Activated naive CD8-positive, alpha-beta T cell treated with anti-CD3 and anti-CD28 coated beads, Interleukin-2, amount 50 U/mL, for 24 hours (primary cell): ENCODE results near the gene NBPF3.
A peak's percentile ranks its signal among the peaks of the same experiment; 100 is the strongest.

Experiments
- ATAC-seq: fragments of 150-1000 bp; cut with Tn5 transposase; one replicate; pipeline ENCODE4 v1.10.0; 2021
- DNase-seq: peaks from one replicate; pipeline ENCODE4 v3.0.0; 2021
- H3K27ac Mint-ChIP-seq: one replicate; pipeline ENCODE4 v1.8.0; 2021; ENCODE audit warnings: mild to moderate bottlenecking, mixed read lengths
- H3K27me3 Mint-ChIP-seq: one replicate; pipeline ENCODE4 v1.8.0; 2021; ENCODE audit warnings: mixed read lengths
- H3K36me3 Mint-ChIP-seq: one replicate; pipeline ENCODE4 v1.8.0; 2021; ENCODE audit warnings: low read depth, mixed read lengths
- H3K4me1 Mint-ChIP-seq: one replicate; pipeline ENCODE4 v1.8.0; 2021; ENCODE audit warnings: mixed read lengths
- H3K4me3 Mint-ChIP-seq: one replicate; pipeline ENCODE4 v1.8.0; 2021; ENCODE audit warnings: mild to moderate bottlenecking, moderate library complexity, mixed read lengths
- H3K9me3 Mint-ChIP-seq: one replicate; pipeline ENCODE4 v1.8.0; 2021; ENCODE audit warnings: mixed read lengths

Gene NBPF3

DNA sequence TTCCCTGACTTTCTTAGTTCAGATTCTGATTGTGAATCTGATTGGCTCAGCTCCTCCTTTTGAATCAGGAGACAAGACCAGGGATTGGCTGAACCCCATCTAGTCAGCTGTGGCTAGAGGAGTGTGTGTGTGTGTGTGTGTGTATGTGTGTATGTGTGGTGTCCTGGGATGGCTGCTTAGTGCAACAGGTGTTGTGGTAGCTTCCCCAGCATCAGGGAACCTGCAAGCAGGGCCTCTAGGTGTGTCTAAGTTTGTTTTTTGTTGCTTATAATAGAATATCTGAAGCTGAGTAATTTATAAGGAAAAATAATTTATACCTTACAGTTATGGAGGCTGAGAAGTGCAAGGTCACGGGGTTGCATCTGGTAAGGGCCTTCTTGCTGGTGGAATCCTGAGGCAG, 56.1 kb downstream of the NBPF3 start:
- H3K4me3 Mint-ChIP-seq, result no peak overlapping the region
- no peaks in the 10 kb centered on the region for H3K36me3 Mint-ChIP-seq
- DNase-seq (no peak), ATAC-seq (no peak)
- H3K4me1 Mint-ChIP-seq, result no peaks in the 10 kb centered on the region
- no peak overlapping the region for H3K27ac Mint-ChIP-seq
- no peaks in the 10 kb centered on the region for H3K9me3 Mint-ChIP-seq
- peaks cover 8% of the 10 kb centered on the region for H3K27me3 Mint-ChIP-seq

DNA sequence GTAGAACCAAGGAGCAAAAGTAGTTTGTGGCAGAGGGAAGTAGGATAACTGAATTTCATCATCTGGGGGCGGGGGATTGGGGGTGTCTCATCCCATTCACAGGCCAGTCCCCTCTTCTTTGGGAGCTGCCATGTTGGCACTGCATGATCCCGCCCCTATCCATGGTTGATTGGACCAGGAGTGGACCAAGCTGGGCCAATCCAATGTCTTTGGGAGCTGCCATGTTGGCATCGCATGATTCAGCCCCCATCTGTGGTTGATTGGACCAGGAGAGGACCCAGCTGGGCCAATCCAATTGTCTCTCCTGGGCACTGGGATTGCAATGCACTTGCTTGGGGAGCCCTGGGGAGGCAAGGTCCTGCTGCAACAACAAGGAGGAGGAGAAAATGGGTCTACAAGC, 56.9 kb downstream of the NBPF3 start:
- Mint-ChIP-seq H3K36me3 (no peaks in the 10 kb centered on the region), H3K4me3 (no peak overlapping the region), H3K9me3 (no peaks in the 10 kb centered on the region), H3K27ac (no peak overlapping the region), H3K27me3 (peaks cover 8% of the 10 kb centered on the region), H3K4me1 (no peaks in the 10 kb centered on the region)
- ATAC-seq, result no peak
- no peak for DNase-seq

GRCh38 chr1:21497466-21498061, 57.6 kb downstream of the NBPF3 start:
- H3K27ac Mint-ChIP-seq, result no peak overlapping the region
- DNase-seq, result no peak
- no peaks in the 10 kb centered on the region for H3K4me1 Mint-ChIP-seq
- H3K36me3 Mint-ChIP-seq, result no peaks in the 10 kb centered on the region
- ATAC-seq, result no peak
- peaks cover 5% of the 10 kb centered on the region for H3K27me3 Mint-ChIP-seq
- H3K9me3 Mint-ChIP-seq, result no peaks in the 10 kb centered on the region
- no peak overlapping the region for H3K4me3 Mint-ChIP-seq

- H3K4me1 Mint-ChIP-seq, result no peaks in the 10 kb centered on the region
- no peaks in the 10 kb centered on the region for H3K9me3 Mint-ChIP-seq
- H3K27me3 Mint-ChIP-seq, result peaks cover 6% of the 10 kb centered on the region
- ATAC-seq (no peak), DNase-seq (no peak)
- no peak overlapping the region for H3K27ac Mint-ChIP-seq
- H3K4me3 Mint-ChIP-seq, result no peak overlapping the region
- no peaks in the 10 kb centered on the region for H3K36me3 Mint-ChIP-seq
Measured at GRCh38 chr1:21499283-21499950, 59.5 kb downstream of the NBPF3 start.

- H3K27me3 Mint-ChIP-seq, result peaks cover 33% of the 10 kb centered on the region
- no peak overlapping the region for H3K27ac Mint-ChIP-seq
- H3K36me3 Mint-ChIP-seq, result no peaks in the 10 kb centered on the region
- DNase-seq, result no peak
- no peaks in the 10 kb centered on the region for H3K9me3 Mint-ChIP-seq
- H3K4me3 Mint-ChIP-seq, result no peak overlapping the region
- peaks cover 3% of the 10 kb centered on the region for H3K4me1 Mint-ChIP-seq
- no peak for ATAC-seq
Measured at GRCh38 chr1:21503706-21504377, 63.9 kb downstream of the NBPF3 start.

DNA sequence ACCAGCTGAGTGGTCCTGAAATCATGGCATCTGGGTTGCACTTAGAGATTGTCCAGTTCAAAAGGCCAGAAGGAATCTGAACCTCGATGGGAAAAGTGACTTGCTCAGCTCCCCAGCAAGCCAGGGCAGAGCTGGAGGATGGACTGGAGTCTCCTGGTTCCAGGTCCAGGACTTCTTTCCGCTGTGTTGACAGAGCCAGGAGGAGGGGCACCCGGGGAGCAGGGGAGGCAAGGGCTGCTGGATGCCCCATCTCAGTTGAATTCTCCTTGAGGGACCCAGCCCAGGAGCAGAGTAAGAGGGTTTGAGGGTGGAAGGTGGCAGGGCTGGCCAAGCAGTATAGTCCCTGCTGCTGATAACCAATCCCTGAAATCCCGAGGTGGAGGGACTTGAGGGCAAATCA, 66.9 kb downstream of the NBPF3 start:
- Mint-ChIP-seq H3K9me3 (no peaks in the 10 kb centered on the region), H3K4me3 (no peak overlapping the region), H3K4me1 (peaks cover 4% of the 10 kb centered on the region), H3K27ac (no peak overlapping the region), H3K27me3 (peaks cover 50% of the 10 kb centered on the region), H3K36me3 (no peaks in the 10 kb centered on the region)
- ATAC-seq, result no peak
- no peak for DNase-seq

DNA sequence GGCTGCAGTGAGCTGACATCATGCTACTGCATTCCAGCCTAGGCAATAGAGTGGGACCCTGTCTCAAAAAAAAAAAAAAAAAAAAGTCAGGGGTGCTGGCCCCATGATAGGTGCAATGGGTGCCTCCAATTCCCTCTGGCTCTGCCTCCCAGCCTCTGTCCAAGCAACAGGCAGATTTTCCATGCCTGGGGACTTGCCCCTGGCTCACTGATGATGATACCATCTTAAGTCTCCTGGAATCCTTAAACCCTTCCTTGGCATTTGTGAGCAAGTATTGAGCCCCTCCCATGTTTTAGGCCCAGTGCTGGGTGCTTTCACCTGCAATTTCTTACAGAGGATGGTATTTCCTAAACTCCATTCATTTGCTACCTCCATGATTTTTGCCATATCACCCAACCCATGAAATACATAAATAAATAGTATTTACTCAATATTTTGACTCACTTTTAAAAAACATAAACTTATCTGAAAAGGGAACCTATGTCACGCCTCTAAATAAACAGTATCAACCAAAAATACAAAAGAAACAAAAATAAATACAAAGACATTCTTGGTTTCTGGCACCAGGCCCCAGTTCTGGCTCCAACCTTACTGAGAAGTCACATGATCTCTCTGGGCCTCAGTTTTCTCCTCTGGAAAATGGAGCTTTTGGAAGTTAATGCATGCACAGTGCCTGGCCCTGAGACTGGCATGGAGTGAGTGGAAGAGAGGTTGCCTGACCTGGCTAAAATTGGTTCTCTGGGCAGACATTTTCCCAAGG, 67.8 kb downstream of the NBPF3 start:
- no peak for DNase-seq
- no peak for ATAC-seq
- Mint-ChIP-seq H3K27ac (no peak overlapping the region), H3K4me3 (no peak overlapping the region), H3K9me3 (no peaks in the 10 kb centered on the region), H3K36me3 (no peaks in the 10 kb centered on the region), H3K4me1 (peaks cover 4% of the 10 kb centered on the region), H3K27me3 (peaks cover 55% of the 10 kb centered on the region)

GRCh38 chr1:21508580-21509350, 68.8 kb downstream of the NBPF3 start:
- H3K4me1 Mint-ChIP-seq, result peaks cover 4% of the 10 kb centered on the region
- peak overlapping the region; percentile 20 for H3K27ac Mint-ChIP-seq
- peak overlapping the region; percentile 65 for H3K4me3 Mint-ChIP-seq
- peak; percentile 86 for ATAC-seq
- peak; percentile 80 for DNase-seq
- no peaks in the 10 kb centered on the region for H3K36me3 Mint-ChIP-seq
- H3K27me3 Mint-ChIP-seq, result peaks cover 56% of the 10 kb centered on the region
- H3K9me3 Mint-ChIP-seq, result no peaks in the 10 kb centered on the region

- H3K4me1 Mint-ChIP-seq, result peaks cover 4% of the 10 kb centered on the region
- peaks cover 52% of the 10 kb centered on the region for H3K27me3 Mint-ChIP-seq
- H3K36me3 Mint-ChIP-seq, result no peaks in the 10 kb centered on the region
- no peak for DNase-seq
- H3K4me3 Mint-ChIP-seq, result peak within 1 kb of the TSS; percentile 65
- H3K9me3 Mint-ChIP-seq, result no peaks in the 10 kb centered on the region
- H3K27ac Mint-ChIP-seq, result peak within 1 kb of the TSS; percentile 20
- peak; percentile 12 for ATAC-seq
Measured at GRCh38 chr1:21509351-21510112, 69.6 kb downstream of the NBPF3 start, which contains the start of gene ALPL. TSS of gene ALPL (plus strand) at chr1:21509423. CDS start at chr1:21554082, 44,659 bp downstream.

DNA sequence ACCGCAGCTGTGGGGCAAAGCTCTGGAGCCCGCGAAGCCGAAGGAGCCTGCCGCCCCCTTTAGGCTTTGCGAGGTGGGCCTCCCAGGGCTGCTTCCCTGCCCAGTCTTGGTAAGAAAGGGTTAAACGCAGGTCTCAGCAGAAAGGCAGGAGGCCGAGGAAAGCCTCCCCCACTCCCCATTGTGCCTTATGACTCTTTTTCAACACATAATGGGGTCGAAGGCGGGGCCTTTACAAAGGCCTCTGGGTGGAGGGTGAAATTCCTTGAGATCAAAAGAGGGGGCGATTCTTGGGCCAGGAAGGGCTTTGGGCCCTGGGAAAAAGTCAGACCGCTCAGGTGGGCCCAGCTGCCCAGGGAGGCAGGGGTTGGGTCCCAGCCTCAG, 70.2 kb downstream of the NBPF3 start:
- no peak overlapping the region for H3K27ac Mint-ChIP-seq
- ATAC-seq, result no peak
- peaks cover 4% of the 10 kb centered on the region for H3K4me1 Mint-ChIP-seq
- H3K36me3 Mint-ChIP-seq, result no peaks in the 10 kb centered on the region
- DNase-seq, result no peak
- H3K4me3 Mint-ChIP-seq, result no peak overlapping the region
- H3K9me3 Mint-ChIP-seq, result no peaks in the 10 kb centered on the region
- peaks cover 52% of the 10 kb centered on the region for H3K27me3 Mint-ChIP-seq

DNA sequence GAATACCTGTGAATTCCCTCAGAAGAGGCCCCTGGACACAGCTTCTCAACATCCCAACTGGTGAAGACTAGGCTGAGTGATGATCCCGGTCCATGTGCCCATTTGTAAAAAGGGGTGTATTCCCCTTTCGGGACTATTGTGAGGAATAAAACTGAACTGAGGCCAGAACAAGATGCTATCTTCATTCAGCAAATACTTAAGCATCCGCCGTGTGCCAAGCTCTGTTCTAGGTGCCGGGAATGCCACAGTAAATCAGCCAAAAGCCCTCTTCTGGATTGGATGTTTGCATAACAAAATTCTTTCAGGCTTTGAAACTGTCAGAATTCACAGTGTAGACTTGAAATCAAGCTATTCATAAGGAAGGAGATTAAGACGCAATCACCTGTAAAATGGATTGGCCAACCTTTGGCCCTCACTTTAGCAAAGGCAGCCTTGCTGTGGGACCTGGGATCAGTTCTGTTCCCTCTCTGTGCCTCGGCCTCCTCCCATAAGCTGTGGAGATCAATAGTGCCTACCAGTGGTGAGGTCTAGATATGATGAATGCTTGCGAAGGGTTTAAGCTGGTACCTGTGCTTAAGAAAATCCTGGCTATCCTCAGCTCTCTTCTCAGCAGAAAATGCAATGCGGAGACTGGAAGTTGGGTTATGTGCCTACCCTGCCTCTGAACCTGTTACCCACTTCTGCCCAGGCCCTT, 71.1 kb downstream of the NBPF3 start:
- ATAC-seq, result no peak
- Mint-ChIP-seq H3K27me3 (peaks cover 49% of the 10 kb centered on the region), H3K9me3 (no peaks in the 10 kb centered on the region), H3K4me1 (peaks cover 4% of the 10 kb centered on the region), H3K36me3 (no peaks in the 10 kb centered on the region), H3K4me3 (no peak overlapping the region), H3K27ac (no peak overlapping the region)
- DNase-seq, result no peak

GRCh38 chr1:21511579-21512522, 71.9 kb downstream of the NBPF3 start:
- Mint-ChIP-seq H3K27me3 (peaks cover 44% of the 10 kb centered on the region), H3K9me3 (no peaks in the 10 kb centered on the region), H3K27ac (no peak overlapping the region), H3K4me3 (no peak overlapping the region), H3K36me3 (no peaks in the 10 kb centered on the region), H3K4me1 (peaks cover 4% of the 10 kb centered on the region)
- no peak for ATAC-seq
- DNase-seq, result no peak
